Epithelial cell of esophagus (primary cell): ENCODE data around the gene GALNT8.

Experiments
- DNase-seq: peaks from one replicate; pipeline ENCODE4 v3.0.0; 2010; ENCODE audit warnings: low read depth
- H3K4me3 ChIP-seq: 2 replicates; pipeline ENCODE4 v1.5.1; 2011; ENCODE audit warnings: mild to moderate bottlenecking, low read length, control low read depth
- TF ChIP-seq, protein P1 (sequence below): IDR thresholded peaks from 2 replicates; pipeline ENCODE4 v1.5.1; 2011; ENCODE audit warnings: low read depth, mild to moderate bottlenecking, low read length, control low read depth, inconsistent platforms; ENCODE audit not compliant: insufficient read depth; ENCODE audit errors: missing control alignments

GALNT8 gene

DNA sequence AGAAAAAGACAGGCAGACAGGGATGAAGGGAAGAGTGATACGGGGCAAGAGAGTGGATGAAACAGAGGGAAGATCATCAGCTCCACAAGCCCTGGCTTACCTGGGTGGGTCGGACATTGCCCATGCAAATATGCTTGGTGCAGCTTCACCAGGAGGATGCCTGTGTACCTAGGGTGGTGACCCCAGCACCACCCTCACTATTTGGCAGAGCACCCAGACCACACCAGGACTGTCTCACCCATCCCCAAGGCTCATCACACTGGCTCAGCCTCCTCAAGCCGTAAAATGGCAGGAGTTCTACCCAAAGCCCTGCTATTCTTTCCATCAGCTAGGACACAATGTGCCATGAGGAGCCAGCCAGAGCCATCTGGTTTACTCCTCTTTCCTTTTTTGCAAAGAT lies 3.0 kb downstream of the GALNT8 start:
- no peak overlapping the region for H3K4me3 ChIP-seq
- DNase-seq = no peak
- TF ChIP-seq, protein P1, sequence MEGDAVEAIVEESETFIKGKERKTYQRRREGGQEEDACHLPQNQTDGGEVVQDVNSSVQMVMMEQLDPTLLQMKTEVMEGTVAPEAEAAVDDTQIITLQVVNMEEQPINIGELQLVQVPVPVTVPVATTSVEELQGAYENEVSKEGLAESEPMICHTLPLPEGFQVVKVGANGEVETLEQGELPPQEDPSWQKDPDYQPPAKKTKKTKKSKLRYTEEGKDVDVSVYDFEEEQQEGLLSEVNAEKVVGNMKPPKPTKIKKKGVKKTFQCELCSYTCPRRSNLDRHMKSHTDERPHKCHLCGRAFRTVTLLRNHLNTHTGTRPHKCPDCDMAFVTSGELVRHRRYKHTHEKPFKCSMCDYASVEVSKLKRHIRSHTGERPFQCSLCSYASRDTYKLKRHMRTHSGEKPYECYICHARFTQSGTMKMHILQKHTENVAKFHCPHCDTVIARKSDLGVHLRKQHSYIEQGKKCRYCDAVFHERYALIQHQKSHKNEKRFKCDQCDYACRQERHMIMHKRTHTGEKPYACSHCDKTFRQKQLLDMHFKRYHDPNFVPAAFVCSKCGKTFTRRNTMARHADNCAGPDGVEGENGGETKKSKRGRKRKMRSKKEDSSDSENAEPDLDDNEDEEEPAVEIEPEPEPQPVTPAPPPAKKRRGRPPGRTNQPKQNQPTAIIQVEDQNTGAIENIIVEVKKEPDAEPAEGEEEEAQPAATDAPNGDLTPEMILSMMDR = no peak

GRCh38 chr12:4725057-4725456 lies 4.9 kb downstream of the GALNT8 start:
- H3K4me3 ChIP-seq = no peak overlapping the region

GRCh38 chr12:4734625-4735340 lies 14.6 kb downstream of the GALNT8 start:
- H3K4me3 ChIP-seq = no peak overlapping the region
- no peak for DNase-seq
- TF ChIP-seq, protein P1 = no peak

More at GRCh38 chr12:4725057-4725456, 4.9 kb downstream of the GALNT8 start:
- no peak for DNase-seq
- TF ChIP-seq, protein P1 = no peak

DNA sequence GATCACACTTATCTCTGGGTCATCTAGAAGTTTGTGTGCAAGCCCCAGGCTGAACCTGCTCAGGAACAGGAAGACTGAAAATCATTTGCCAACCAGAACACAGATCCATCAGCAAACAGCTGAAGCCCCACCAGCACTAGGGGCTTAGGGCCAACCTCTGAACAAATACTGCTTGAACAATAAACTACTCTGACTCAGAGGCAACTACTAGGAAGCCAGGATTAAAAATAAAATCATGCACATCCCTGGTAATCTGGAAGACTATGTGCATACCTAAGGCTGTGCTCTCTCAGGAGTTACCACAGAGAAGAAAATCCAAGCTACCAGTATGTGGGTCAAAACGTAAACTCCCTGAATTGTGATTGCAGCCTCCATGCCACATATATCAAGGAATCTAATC lies 15.9 kb downstream of the GALNT8 start:
- no peak overlapping the region for H3K4me3 ChIP-seq
- TF ChIP-seq, protein P1 = no peak
- DNase-seq = no peak

- TF ChIP-seq, protein P1 = no peak
- no peak overlapping the region for H3K4me3 ChIP-seq
- DNase-seq = no peak
Measured at GRCh38 chr12:4738541-4738940, 18.3 kb downstream of the GALNT8 start.

DNA sequence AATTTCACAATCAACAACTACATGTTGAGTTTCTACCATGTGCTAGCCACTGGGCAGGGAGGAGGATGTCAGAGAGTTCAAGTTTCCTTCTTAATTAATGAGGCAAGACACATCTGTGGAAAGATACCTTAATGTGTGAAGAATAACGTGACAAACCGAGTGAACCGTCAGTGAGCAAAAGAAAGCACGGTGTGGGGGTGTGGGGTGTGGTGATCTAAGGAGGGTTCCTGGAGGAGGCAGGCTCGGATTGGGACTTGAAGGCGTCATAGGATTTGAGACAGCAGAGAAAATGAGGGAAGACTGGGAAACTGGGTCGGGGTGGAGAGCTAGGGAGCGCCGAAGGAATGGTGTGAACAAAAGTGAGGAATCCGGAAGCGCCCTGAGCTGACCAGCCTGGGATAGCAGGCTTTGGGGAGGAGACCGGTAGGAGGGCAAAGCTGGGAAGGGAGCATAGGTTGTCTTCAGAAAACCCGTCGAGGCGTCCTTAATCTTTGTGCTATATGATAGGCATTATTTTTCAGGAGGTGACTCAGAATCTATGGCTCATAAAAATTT lies 22.3 kb downstream of the GALNT8 start:
- no peak for DNase-seq
- TF ChIP-seq, protein P1 = no peak
- H3K4me3 ChIP-seq = no peak overlapping the region

DNA sequence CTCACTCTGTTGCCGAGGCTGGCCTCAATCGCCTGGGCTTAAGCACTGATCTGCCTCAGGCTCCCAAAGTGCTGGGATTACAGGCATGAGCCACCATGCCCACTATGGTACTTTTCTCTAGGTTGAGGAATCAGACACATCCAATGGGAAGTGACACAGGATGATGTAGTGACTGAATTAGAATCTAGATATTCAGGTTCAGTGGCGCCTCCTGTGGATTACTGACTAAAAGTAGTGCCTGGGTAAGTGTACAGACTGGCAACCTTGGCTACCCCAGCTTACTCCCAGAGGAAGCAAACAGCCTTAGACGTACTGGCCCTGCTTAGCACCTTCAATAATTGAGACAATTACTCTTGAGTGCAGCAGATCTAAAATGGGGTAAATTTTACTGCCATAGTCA lies 22.8 kb downstream of the GALNT8 start:
- TF ChIP-seq, protein P1 = no peak
- H3K4me3 ChIP-seq = no peak overlapping the region
- no peak for DNase-seq
